GF-D8 (cell line): ENCODE measurements around the gene COX20.

ENCODE experiments used
- DNase-seq: peaks from one replicate; lab custom pipeline; 2025; lab: John Stamatoyannopoulos, UW

Gene COX20

GRCh38 chr1:244851546-244852231 is 16.2 kb downstream of the COX20 start:
- no peak for DNase-seq

DNA sequence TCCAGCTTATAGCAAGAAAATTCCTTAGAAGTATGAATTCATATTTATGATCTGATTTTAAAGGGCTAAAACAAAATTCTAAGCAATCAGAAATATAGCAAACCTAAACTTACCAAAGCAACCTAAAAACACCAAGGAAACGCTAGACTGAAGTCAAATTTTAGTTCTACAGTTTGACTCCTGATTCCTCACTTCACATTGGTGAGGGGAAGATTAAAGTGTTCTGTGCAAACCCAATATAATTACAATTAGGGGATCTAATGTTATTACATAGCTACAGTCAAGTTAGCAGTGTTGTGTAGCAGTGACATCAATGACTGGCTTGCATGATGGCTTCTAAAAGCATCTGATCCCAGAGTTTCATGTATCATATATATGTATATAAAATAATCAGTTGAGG is 17.2 kb downstream of the COX20 start:
- DNase-seq: no peak

DNA sequence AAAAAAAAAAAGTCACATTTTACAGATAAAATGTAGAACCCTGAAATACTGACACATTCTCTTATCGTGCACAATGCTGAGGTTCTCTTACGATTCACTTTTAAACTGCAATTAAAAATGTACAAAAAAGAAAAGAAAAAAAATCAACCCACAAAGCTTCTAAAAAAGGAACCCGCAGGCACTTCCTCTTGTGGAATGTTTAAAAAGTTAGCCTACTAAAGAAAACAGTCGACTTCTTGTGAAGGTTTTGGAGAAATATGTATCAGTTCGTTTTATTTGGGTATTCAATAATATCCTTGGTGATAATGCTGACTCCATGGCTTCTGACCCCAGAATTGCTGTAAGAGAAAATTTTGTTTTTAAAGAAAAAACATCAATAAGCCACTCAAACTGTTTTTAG is 18.7 kb downstream of the COX20 start:
- no peak for DNase-seq

GRCh38 chr1:244854865-244855578 is 19.6 kb downstream of the COX20 start:
- no peak for DNase-seq

GRCh38 chr1:244857761-244858160 is 22.3 kb downstream of the COX20 start:
- DNase-seq: no peak

- DNase-seq: no peak
Measured at GRCh38 chr1:244858357-244858756, 22.9 kb downstream of the COX20 start.

GRCh38 chr1:244860078-244860477 is 24.6 kb downstream of the COX20 start:
- DNase-seq: no peak

DNA sequence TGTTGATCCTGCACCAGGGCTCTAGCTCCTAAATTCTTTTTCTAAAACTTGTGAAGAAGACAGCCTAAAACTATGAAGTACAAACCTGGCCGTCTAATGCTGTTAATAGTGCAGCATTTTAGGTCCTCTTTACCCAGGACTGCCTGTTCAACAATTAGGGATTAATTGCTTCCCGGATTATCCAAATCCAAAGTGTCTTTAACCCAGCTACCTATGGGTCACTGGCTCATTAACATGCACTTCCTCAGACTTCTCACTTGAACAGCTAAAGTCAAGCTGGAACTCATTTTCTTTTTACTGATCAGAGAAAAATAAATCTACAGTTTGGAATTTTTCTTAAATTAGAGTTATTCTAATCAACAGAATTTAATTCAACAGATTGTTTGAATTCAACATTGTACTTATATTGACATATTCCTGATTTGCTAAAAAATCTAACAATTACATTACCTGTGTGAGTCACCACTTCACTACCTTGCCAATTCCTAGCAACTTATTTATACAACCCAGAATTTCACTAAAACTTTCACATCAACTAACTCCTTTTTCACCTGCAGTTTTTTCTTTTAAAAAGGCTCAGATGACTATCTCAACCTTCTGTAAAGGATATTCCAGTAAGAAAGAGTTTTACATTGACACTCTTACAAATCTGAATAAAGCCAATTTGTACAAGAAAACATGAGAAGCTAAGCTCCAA is 25.6 kb downstream of the COX20 start:
- DNase-seq: no peak

DNA sequence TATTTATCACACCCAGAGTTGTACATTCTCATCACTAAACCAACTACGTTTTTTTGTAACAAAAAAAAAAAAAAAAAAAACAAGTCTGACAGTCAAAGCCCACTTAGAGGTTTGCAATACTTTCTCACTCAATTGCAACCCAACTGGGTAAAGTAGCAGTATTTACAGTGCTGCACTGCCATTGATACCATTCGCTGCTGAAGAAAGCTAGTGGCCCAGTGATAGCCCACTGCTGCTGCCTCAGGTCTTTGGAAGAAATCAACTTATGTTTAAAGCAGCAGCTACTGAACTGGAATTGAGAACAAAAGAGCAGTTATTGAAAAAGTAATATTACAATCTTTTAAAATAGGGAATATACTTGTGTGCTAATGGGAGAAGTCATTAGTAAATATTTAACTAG is 26.2 kb downstream of the COX20 start:
- DNase-seq: no peak

DNA sequence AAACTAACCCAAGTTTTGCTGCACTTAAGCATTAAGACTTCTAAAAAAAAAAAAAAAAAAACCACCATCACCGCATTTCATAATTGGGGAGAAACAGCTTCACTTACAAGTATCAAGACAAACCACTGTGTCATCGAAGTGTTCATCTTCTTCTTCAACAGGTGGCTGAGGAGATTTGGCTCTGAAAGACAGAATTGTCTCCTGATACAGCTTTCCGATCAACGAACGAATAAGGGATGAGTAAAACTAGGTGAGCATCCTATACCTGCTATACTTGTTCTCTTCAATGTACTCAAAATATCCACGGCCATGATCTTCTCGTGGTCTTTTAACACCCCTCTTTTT is 26.9 kb downstream of the COX20 start:
- DNase-seq: peak; percentile 18

GRCh38 chr1:244862699-244863490 is 27.4 kb downstream of the COX20 start:
- peak; percentile 76 for DNase-seq

GRCh38 chr1:244863491-244864252 is 28.2 kb downstream of the COX20 start:
- DNase-seq: no peak

GRCh38 chr1:244864253-244865027 is 29.0 kb downstream of the COX20 start, which contains the start of gene HNRNPU:
TSS of gene HNRNPU (minus strand) at chr1:244864543. CDS start at chr1:244864307, 236 bp downstream.
- DNase-seq: peak; percentile 90

GRCh38 chr1:244865028-244865371 is 29.5 kb downstream of the COX20 start:
- DNase-seq: no peak

- DNase-seq: no peak
Measured at GRCh38 chr1:244865820-244866219, 30.4 kb downstream of the COX20 start.

GRCh38 chr1:244866355-244866754 is 30.9 kb downstream of the COX20 start:
- DNase-seq: no peak

DNA sequence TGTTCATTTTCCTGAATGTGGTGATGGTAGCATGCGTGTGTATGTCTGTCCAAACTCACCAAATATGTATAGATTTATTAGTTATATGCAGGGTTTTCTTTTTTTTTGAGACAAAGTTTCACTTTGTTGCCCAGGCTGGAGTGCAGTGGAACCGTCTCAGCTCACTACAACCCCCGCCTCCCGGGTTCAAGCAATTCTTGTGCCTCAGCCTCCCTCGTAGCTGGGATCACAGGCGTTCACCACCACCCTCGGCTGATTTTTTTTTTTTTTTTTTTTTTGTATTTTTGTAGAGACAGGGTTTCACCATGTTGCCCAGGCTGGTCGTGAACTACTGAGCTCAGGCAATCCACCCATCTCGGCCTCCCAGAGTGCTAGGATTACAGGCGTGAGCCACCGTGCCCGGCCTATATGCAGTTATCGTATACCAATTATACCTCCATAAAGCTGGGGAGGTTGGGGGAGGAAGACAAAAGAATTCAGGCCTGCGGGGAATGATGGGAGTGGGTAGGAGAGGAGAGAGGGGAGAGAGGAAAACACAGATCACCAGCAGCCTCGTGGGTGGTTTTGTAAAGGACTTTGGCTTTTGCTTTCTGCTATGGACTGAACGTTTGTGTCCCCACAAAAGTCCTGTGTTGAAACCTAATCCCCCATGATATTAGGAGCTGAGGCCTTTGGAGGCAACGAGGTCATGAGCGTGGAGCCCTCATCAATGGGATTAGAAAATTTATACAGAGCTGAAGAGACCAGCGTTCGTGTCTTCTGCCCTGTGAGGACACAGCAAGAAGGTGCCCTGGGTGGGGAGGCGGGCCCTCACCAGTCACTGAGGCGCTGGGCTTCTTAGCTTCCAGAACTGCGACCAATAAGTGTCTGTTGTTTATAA is 33.3 kb downstream of the COX20 start:
- DNase-seq: no peak

DNA sequence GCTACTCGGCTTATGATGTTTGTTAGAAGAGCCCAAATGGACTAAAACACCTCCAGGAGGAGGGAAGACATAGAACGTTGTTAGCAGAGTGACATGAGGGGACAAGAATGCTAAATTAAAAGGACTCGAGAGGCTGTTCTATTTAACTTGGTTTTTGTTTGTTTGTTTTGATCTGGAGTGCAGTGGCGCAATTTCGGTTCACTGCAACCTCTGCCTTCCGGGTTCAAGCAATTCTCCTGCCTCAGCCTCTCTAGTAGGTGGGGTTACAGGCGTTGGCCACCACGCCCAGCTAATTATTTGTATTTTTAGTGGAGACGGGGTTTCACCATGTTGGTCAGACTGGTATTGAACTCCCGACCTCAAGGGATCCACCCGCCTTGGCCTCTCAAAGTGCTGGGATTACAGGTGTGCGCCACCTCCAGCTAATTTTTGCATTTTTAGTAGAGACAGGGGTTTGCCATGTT is 33.9 kb downstream of the COX20 start:
- no peak for DNase-seq

DNA sequence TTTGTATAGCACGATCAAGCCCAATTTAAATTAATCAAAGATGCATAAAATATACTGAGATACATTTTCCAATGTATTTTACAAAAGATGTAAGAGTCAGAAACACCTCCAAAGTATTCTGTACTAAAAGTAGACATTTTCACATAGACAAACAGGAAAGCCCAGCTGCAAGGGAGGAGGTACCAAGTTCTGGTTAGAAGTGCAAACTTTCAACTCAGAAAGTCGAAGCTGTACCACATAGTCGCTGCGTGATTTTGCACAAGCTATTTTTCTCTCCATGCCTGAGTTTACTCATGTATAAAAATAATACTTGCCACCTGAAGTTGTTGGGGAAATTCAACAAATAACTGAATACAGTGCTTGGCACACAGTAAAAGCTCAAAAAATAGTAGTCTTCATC is 34.5 kb downstream of the COX20 start:
- DNase-seq: no peak
